ENCODE measurements around the gene TIE1.

Gene TIE1

DNA sequence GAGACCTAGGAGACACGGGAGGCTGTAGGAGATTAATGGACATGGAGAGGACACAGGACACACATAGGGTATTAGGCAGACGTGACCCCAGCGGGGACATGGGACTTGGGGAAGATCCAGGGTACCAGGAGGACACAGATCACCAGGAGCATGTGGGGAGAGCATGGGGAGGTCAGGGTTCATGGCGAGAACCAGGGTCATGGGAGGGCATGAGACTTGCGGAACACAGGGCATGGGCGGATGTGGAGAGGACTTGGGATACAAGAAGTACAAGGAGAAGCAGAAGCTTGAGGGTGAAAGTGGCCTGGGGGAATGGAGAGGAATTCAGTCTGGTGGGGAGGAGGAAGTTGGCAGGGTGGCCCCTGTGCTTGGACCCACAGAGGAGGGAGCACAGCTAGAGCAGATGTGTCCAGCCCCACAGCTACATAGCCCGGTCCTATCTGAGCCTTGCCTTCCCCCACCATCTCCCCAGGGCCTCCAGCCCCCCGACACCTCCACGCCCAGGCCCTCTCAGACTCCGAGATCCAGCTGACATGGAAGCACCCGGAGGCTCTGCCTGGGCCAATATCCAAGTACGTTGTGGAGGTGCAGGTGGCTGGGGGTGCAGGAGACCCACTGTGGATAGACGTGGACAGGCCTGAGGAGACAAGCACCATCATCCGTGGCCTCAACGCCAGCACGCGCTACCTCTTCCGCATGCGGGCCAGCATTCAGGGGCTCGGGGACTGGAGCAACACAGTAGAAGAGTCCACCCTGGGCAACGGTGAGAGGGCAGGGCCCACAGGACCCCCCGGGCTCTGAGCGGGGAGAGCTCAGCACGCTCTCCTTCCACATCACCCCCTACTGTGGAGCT, 12.1 kb downstream of the TIE1 start:
- no peak overlapping the region for H3K4me3 ChIP-seq
- TF ChIP-seq Cebpa-rat (IDR thresholded peaks at IDR 0.05), result no peak
- H3K4me2 ChIP-seq, result no peak overlapping the region
- no peak overlapping the region for H3K27ac ChIP-seq
- H3K36me3 ChIP-seq, result peaks cover 0 to 49% (median 0%) of the 10 kb centered on the region in 11 experiments; a peak in 4 of 22 replicates
- H3K9me3 ChIP-seq (replicated peaks in 1 of 11), result no peaks in the 10 kb centered on the region
- no peaks in the 10 kb centered on the region for H3K27me3 ChIP-seq
- H3K4me1 ChIP-seq, result no peaks in the 10 kb centered on the region
- H3K9ac ChIP-seq, result no peak overlapping the region
- no peaks in the 10 kb centered on the region; a peak in 1 of 22 replicates for H4K20me1 ChIP-seq

DNA sequence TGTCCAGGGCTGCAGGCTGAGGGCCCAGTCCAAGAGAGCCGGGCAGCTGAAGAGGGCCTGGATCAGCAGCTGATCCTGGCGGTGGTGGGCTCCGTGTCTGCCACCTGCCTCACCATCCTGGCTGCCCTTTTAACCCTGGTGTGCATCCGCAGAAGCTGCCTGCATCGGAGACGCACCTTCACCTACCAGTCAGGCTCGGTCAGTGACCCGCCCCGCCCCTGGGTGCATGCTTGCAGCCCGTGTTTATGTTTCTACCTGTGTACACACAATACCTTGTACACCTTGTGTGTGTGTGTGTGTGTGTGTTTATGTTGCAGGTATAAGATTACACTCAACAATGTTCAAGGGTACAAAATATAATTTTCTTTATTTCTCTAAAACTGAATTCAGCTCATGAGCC, 13.0 kb downstream of the TIE1 start:
- no peak for TF ChIP-seq Cebpa-rat (IDR thresholded peaks at IDR 0.05)
- H3K27me3 ChIP-seq, result no peaks in the 10 kb centered on the region
- no peak overlapping the region for H3K9ac ChIP-seq
- peaks cover 0 to 50% (median 0%) of the 10 kb centered on the region in 11 experiments; a peak in 4 of 22 replicates for H3K36me3 ChIP-seq
- no peak overlapping the region for H3K27ac ChIP-seq
- no peaks in the 10 kb centered on the region for H3K9me3 ChIP-seq (replicated peaks in 1 of 11)
- H4K20me1 ChIP-seq, result no peaks in the 10 kb centered on the region; a peak in 1 of 22 replicates
- H3K4me3 ChIP-seq, result no peak overlapping the region
- no peaks in the 10 kb centered on the region for H3K4me1 ChIP-seq
- no peak overlapping the region for H3K4me2 ChIP-seq

DNA sequence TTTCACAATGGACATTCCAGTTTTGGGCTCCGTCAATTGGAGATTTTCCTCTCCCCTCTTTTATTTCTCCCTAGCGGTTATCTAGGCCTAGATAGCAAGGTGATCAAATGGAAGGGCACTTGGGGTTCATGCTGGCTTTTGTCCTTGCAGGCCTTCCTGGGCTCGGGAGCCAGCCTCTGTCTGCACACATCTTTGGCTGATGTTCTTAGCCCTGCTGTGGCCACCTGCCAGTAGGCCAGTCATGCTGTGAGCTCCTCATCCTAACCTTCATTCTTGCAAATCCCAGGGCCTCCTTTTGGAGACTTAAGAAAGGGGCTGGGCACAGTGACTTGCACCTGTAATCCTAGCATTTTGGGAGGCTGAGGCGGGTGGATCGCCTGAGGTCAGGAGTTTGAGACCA, 13.5 kb downstream of the TIE1 start:
- Histone ChIP-seq H3K9ac (no peak overlapping the region), H3K4me3 (no peak overlapping the region), H4K20me1 (no peaks in the 10 kb centered on the region; a peak in 1 of 22 replicates), H3K4me2 (no peak overlapping the region), H3K4me1 (no peaks in the 10 kb centered on the region), H3K27ac (no peak overlapping the region), H3K36me3 (peaks cover 0 to 51% (median 0%) of the 10 kb centered on the region in 11 experiments; a peak in 4 of 22 replicates), H3K9me3 (replicated peaks in 1 of 11) (no peaks in the 10 kb centered on the region), H3K27me3 (no peaks in the 10 kb centered on the region)
- no peak for TF ChIP-seq Cebpa-rat (IDR thresholded peaks at IDR 0.05)

DNA sequence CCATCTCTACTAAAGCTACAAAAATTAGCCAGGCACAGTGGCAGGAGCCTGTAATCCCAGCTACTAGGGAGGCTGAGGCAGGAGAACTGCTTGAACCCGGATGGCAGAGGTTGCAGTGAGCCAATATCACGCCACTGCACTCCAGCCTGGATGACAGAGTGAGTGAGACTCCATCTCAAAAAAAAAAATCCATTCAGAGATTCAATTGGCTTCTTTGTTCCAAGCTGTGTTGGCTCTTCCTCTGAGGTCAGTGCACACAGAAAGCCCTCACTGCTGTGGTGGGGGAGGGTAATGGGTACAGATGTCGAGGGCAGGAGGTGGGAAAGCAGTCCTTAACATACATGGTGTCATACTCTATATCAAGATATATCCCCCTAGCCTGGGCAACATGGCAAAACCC, 14.7 kb downstream of the TIE1 start:
- Histone ChIP-seq H3K4me3 (no peak overlapping the region), H3K9me3 (replicated peaks in 1 of 11) (no peaks in the 10 kb centered on the region), H3K4me1 (no peaks in the 10 kb centered on the region), H3K36me3 (peaks cover 0 to 47% (median 0%) of the 10 kb centered on the region in 11 experiments; a peak in 3 of 22 replicates), H3K9ac (no peak overlapping the region), H3K27ac (no peak overlapping the region), H4K20me1 (no peaks in the 10 kb centered on the region; a peak in 1 of 22 replicates), H3K27me3 (no peaks in the 10 kb centered on the region), H3K4me2 (no peak overlapping the region)
- TF ChIP-seq Cebpa-rat (IDR thresholded peaks at IDR 0.05), result no peak

DNA sequence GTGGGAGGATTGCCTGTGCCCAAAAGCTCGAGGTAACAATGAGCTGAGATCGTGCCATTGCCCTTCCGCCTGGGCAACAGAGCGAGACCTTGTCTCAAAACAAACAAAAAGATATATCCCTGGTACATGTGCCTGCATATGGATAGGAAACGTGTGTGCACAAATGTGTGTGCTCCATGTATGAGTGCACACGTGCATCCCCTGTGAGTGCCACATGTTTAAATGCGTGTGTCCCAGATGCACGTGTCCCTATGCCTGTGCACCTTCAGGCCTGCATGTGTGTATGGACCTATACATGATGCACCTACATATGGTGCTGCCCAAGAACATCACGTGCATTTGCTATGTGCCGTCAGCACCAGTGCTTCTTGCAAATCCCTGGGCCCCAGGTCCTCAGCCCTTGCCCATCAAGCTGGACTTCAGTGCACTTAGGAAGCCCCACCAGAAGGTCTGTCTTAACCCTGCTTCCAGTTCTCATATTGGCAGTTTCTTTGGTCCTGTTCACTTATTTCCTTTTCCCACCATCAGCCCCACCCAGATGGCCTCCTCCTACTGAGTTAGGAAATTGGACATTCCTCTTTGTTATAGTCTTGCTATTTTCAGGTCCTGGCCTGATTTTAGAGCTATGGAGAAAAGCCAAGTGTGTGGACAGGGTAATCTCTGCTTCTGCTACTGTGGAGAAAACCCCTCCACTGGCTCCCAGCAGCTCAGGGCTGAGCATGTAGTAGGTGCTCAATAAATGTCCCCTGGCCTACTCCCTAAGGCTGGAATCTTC, 15.4 kb downstream of the TIE1 start:
- Histone ChIP-seq H3K4me1 (no peaks in the 10 kb centered on the region), H3K36me3 (peaks cover 0 to 43% (median 0%) of the 10 kb centered on the region in 11 experiments; a peak in 3 of 22 replicates), H3K4me2 (no peak overlapping the region), H3K27me3 (no peaks in the 10 kb centered on the region), H3K27ac (no peak overlapping the region), H3K9me3 (replicated peaks in 1 of 11) (no peaks in the 10 kb centered on the region), H3K4me3 (no peak overlapping the region), H3K9ac (no peak overlapping the region), H4K20me1 (no peaks in the 10 kb centered on the region; a peak in 1 of 22 replicates)
- TF ChIP-seq Cebpa-rat (IDR thresholded peaks at IDR 0.05), result no peak

DNA sequence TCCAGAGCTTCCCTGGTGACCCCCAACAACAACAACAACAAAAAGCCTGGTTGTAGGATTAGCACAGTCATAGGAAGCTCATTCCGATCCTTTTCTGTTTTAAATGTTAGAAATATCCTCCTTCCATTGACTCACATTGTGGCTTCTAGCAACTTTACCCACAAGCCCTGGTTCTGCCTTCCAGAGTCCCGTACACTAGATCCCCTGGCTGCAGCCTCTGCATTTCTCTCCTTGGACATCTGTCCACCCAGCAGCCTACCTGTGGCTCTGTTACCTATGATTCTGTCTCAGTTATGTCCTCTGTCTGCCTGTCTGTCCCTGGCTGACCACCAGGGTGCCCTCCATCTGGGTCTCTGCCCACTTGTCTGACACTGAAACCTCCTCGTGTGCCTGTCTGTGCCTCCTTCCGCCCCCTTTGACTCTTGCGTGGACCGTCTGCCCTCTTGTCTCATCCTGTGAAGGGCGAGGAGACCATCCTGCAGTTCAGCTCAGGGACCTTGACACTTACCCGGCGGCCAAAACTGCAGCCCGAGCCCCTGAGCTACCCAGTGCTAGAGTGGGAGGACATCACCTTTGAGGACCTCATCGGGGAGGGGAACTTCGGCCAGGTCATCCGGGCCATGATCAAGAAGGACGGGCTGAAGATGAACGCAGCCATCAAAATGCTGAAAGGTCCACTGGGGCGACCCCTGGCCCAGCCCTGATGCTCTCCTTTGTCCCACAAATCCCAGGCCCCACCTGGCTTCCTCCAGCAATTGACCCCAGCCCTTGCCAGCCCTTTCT, 16.1 kb downstream of the TIE1 start:
- H3K4me3 ChIP-seq, result no peak overlapping the region
- TF ChIP-seq Cebpa-rat (IDR thresholded peaks at IDR 0.05), result no peak
- H3K27me3 ChIP-seq, result no peaks in the 10 kb centered on the region
- 0 out of 22 replicates have a peak, but pooled peaks cover 0 to 4% (median 0%) of the 10 kb centered on the region in 11 experiments for H3K9me3 ChIP-seq (replicated peaks in 1 of 11)
- no peak overlapping the region for H3K4me2 ChIP-seq
- H3K9ac ChIP-seq, result no peak overlapping the region
- H4K20me1 ChIP-seq, result no peaks in the 10 kb centered on the region; a peak in 1 of 22 replicates
- H3K4me1 ChIP-seq, result no peaks in the 10 kb centered on the region
- peaks cover 0 to 43% (median 0%) of the 10 kb centered on the region in 11 experiments; a peak in 4 of 22 replicates for H3K36me3 ChIP-seq
- no peak overlapping the region for H3K27ac ChIP-seq

DNA sequence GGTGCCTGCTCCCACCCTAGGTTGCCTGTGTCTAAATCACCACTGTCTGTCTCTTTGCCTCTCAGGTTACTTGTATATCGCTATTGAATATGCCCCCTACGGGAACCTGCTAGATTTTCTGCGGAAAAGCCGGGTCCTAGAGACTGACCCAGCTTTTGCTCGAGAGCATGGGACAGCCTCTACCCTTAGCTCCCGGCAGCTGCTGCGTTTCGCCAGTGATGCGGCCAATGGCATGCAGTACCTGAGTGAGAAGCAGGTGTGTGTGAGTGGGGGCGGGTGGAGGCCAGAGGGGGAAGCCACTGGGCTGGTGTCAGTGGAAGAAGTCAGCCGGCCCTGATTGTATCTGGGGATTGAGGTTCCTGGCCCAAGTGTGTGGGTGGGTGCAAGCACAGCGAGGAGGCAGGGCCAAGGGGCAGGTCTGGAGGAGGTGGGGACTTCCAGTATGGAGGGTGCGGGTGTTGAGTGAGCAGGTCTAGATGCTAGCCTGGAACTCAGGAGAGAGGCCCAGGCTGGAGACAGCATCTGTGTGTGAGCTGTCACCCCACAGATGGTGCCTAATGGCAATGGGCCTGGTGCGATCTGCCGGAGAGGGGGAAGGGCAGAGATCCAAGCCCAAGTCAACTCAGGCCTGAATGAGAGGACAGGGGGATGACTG, 17.2 kb downstream of the TIE1 start:
- no peak overlapping the region for H3K9ac ChIP-seq
- no peak overlapping the region for H3K4me2 ChIP-seq
- H3K36me3 ChIP-seq, result peaks cover 0 to 38% (median 0%) of the 10 kb centered on the region in 11 experiments; a peak in 4 of 22 replicates
- no peak overlapping the region for H3K4me3 ChIP-seq
- no peaks in the 10 kb centered on the region for H4K20me1 ChIP-seq
- no peaks in the 10 kb centered on the region for H3K27me3 ChIP-seq
- no peak for TF ChIP-seq Cebpa-rat (IDR thresholded peaks at IDR 0.05)
- no peaks in the 10 kb centered on the region for H3K4me1 ChIP-seq
- H3K27ac ChIP-seq, result no peak overlapping the region
- 0 out of 22 replicates have a peak, but pooled peaks cover 0 to 4% (median 0%) of the 10 kb centered on the region in 11 experiments for H3K9me3 ChIP-seq (replicated peaks in 1 of 11)

DNA sequence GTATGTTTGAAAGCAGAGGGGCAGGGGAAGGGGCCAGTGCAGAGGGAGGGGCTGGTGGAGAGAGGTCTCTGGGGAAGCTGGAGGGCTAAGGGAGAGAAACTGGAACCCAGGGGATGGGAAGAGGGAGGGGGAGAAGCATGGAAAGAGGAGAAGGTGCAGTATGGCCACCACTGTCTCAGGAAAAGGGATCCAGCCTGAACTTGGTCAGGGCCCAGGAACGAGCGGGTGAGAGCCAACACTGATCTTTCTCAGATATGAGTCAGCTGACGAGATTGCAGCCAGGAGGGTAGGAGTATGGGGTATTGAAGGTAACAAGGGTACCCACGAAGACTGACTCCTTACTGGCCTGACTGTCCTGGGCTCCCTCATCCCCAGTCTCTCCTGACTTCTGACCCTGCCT, 18.0 kb downstream of the TIE1 start:
- H3K9ac ChIP-seq, result no peak overlapping the region

More for the DNA sequence above, 18.0 kb downstream of the TIE1 start:
- peaks cover 0 to 5% (median 3%) of the 10 kb centered on the region in 10 experiments; a peak in 13 of 20 replicates for H3K4me1 ChIP-seq
- H3K27me3 ChIP-seq, result no peaks in the 10 kb centered on the region
- no peaks in the 10 kb centered on the region for H4K20me1 ChIP-seq
- H3K4me3 ChIP-seq, result no peak overlapping the region
- H3K27ac ChIP-seq, result no peak overlapping the region
- H3K9me3 ChIP-seq (replicated peaks in 1 of 11), result 0 out of 22 replicates have a peak, but pooled peaks cover 0 to 5% (median 0%) of the 10 kb centered on the region in 11 experiments
- H3K36me3 ChIP-seq, result peaks cover 0 to 30% (median 0%) of the 10 kb centered on the region in 11 experiments; a peak in 4 of 22 replicates
- no peak overlapping the region for H3K4me2 ChIP-seq
- no peak for TF ChIP-seq Cebpa-rat (IDR thresholded peaks at IDR 0.05)
